SK-N-SH (cell line): Measurements from ENCODE around the gene FMN2. TPM values are rescaled to one million over a fixed set of nuclear protein-coding genes. Genes with fewer than 3 reads are reported as not detected.

ENCODE experiments used
- CTCF ChIA-PET: fragments of 300-600, 350-600 bp; formaldehyde crosslinking; extraction: SDS; loops from one replicate; lab custom pipeline; 2021; lab: Yijun Ruan, JAX
- POLR2A ChIA-PET: fragments of 350-600 bp; sonication (Branson Sonifier 250); formaldehyde crosslinking; extraction: SDS; loops from one replicate; lab custom pipeline; 2020; ENCODE audit warnings: antibody characterized with exemption, inconsistent platforms; lab: Yijun Ruan, JAX
- DNase-seq: peaks from one replicate; pipeline ENCODE4 v3.0.0; 2012
- H2AFZ ChIP-seq: fragments of 200-600 bp; sonication (generic); 2 replicates; pipeline ENCODE4 v1.8.1; 2016; ENCODE audit warnings: antibody characterized with exemption, mild to moderate bottlenecking, low read depth
- H3F3A ChIP-seq: fragments of 200-600 bp; sonication (generic); replicated peaks from 2 replicates; pipeline ENCODE3; 2016; ENCODE audit warnings: antibody characterized with exemption, mild to moderate bottlenecking; ENCODE audit not compliant: insufficient read depth
- H3K27ac ChIP-seq, 2 experiments: fragments of 200-500 bp in 1 of 2; fragments of 200-600 bp in 1 of 2; sonication (Bioruptor generic) in 1 of 2; sonication (generic), shearing (Covaris generic) in 1 of 2; 2 replicates each; pipeline versions ENCODE4 v1.5.1 to v1.6.1; 2014 to 2016; ENCODE audit warnings: low read depth in 2 of 2, inconsistent platforms in 1 of 2, low read length in 1 of 2, mild to moderate bottlenecking in 1 of 2, mixed read lengths in 1 of 2
- H3K27me3 ChIP-seq: fragments of 200-600 bp; sonication (generic), shearing (Covaris generic); 2 replicates; pipeline ENCODE4 v1.6.1; 2016; ENCODE audit warnings: mixed run types; ENCODE audit not compliant: insufficient read depth
- H3K36me3 ChIP-seq, 2 experiments: fragments of 200-500 bp in 1 of 2; fragments of 200-600 bp in 1 of 2; sonication (Bioruptor generic) in 1 of 2; sonication (generic) in 1 of 2; replicated peaks in 1 of 2; 2 replicates each; pipeline versions ENCODE3 to v1.5.1; 2014 to 2016; ENCODE audit warnings: low read length in 1 of 2, mild to moderate bottlenecking in 1 of 2; ENCODE audit not compliant: insufficient read depth in 2 of 2, control insufficient read depth in 1 of 2
- H3K4me1 ChIP-seq, 2 experiments: fragments of 200-500 bp in 1 of 2; fragments of 200-600 bp in 1 of 2; sonication (Bioruptor generic) in 1 of 2; sonication (generic), shearing (Covaris generic) in 1 of 2; 2 replicates each; pipeline versions ENCODE4 v1.5.1 to v1.6.1; 2014 to 2016; ENCODE audit warnings: low read depth in 1 of 2, low read length in 1 of 2, mixed run types in 1 of 2; ENCODE audit not compliant: insufficient read depth in 2 of 2, control insufficient read depth in 1 of 2
- H3K4me2 ChIP-seq: fragments of 200-600 bp; sonication (generic), shearing (Covaris generic); 2 replicates; pipeline ENCODE4 v1.6.1; 2017; ENCODE audit warnings: mixed run types
- H3K4me3 ChIP-seq, 2 experiments: fragments of 200-500 bp in 1 of 2; fragments of 200-600 bp in 1 of 2; sonication (Bioruptor generic) in 1 of 2; sonication (generic), shearing (Covaris generic) in 1 of 2; 2 replicates each; pipeline versions ENCODE4 v1.5.1 to v1.8.1; 2014 to 2016; ENCODE audit warnings: low read depth in 2 of 2, inconsistent platforms in 1 of 2, low read length in 1 of 2, mild to moderate bottlenecking in 1 of 2, mixed read lengths in 1 of 2, moderate library complexity in 1 of 2
- H3K79me2 ChIP-seq: fragments of 200-600 bp; sonication (generic); 2 replicates; pipeline ENCODE4 v1.8.1; 2017; ENCODE audit warnings: mild to moderate bottlenecking; ENCODE audit not compliant: insufficient read depth
- H3K9ac ChIP-seq: fragments of 200-600 bp; sonication (generic); 2 replicates; pipeline ENCODE4 v1.6.1; 2017; ENCODE audit warnings: mixed run types
- H3K9me2 ChIP-seq: fragments of 200-600 bp; sonication (generic); 2 replicates; pipeline ENCODE4 v1.6.1; 2017; ENCODE audit warnings: mixed run types
- H3K9me3 ChIP-seq: fragments of 200-600 bp; sonication (generic); 2 replicates; pipeline ENCODE4 v1.6.1; 2017; ENCODE audit warnings: mixed run types, mild to moderate bottlenecking, moderate library complexity
- H4K20me1 ChIP-seq: fragments of 200-600 bp; sonication (generic); 2 replicates; pipeline ENCODE4 v1.6.1; 2017; ENCODE audit warnings: mild to moderate bottlenecking, mixed run types; ENCODE audit not compliant: insufficient read depth
- CTCF ChIP-seq: fragments of 200-600 bp; sonication (generic); IDR thresholded peaks from 2 replicates; pipeline ENCODE4 v1.6.1; 2017; ENCODE audit warnings: antibody characterized with exemption, mild to moderate bottlenecking, moderate library complexity
- ELF1 ChIP-seq: IDR thresholded peaks from 2 replicates; pipeline ENCODE4 v1.4.0; 2012
- EP300 ChIP-seq, 2 experiments: IDR thresholded peaks; 2 replicates each; pipeline versions ENCODE4 v1.4.0 to v1.6.1; 2012; ENCODE audit warnings: borderline replicate concordance in 1 of 2, low read depth in 1 of 2, low read length in 1 of 2
- FOXJ3 ChIP-seq: sonication (generic); formaldehyde crosslinking; IDR thresholded peaks from 2 replicates; pipeline ENCODE4 v1.5.1; 2020; ENCODE audit warnings: mild to moderate bottlenecking, missing genetic modification reagents
- FOXM1 ChIP-seq: IDR thresholded peaks from 2 replicates; pipeline ENCODE4 v1.4.0; 2012; ENCODE audit warnings: low read depth, mild to moderate bottlenecking
- GABPA ChIP-seq: IDR thresholded peaks from 2 replicates; pipeline ENCODE4 v1.4.0; 2012; ENCODE audit warnings: low read depth, mild to moderate bottlenecking
- GATA2 ChIP-seq: sonication (generic); formaldehyde crosslinking; IDR thresholded peaks from 2 replicates; pipeline ENCODE4 v1.5.0; 2020; ENCODE audit warnings: mild to moderate bottlenecking, missing genetic modification reagents
- JUND ChIP-seq: IDR thresholded peaks from 2 replicates; pipeline ENCODE4 v1.4.0; 2012
- MAX ChIP-seq: IDR thresholded peaks from 2 replicates; pipeline ENCODE4 v1.4.0; 2012; ENCODE audit warnings: low read depth
- MEF2A ChIP-seq: IDR thresholded peaks from 2 replicates; pipeline ENCODE4 v1.4.0; 2012; ENCODE audit warnings: low read depth, borderline replicate concordance
- MXI1 ChIP-seq: IDR thresholded peaks from 2 replicates; pipeline ENCODE4 v1.6.1; 2012; ENCODE audit warnings: mild to moderate bottlenecking, low read depth, low read length, improper control_type of control experiment
- NRF1 ChIP-seq: IDR thresholded peaks from 2 replicates; pipeline ENCODE4 v1.6.1; 2012; ENCODE audit warnings: low read depth, mild to moderate bottlenecking, low read length
- PBX3 ChIP-seq: IDR thresholded peaks from 2 replicates; pipeline ENCODE4; 2012
- POLR2AphosphoS5 ChIP-seq: IDR thresholded peaks from 2 replicates; pipeline ENCODE4 v1.6.1; 2012; ENCODE audit warnings: low read depth, low read length
- RCOR1 ChIP-seq: fragments of 150-350 bp; IDR thresholded peaks from 2 replicates; pipeline ENCODE4 v1.6.1; 2017; ENCODE audit warnings: antibody characterized with exemption, low read length
- RFX5 ChIP-seq: IDR thresholded peaks from 2 replicates; pipeline ENCODE4 v1.6.1; 2012; ENCODE audit warnings: mild to moderate bottlenecking, improper control_type of control experiment, low read length
- RXRA ChIP-seq: IDR thresholded peaks from 2 replicates; pipeline ENCODE4 v1.4.0; 2012; ENCODE audit warnings: low read depth, mild to moderate bottlenecking, borderline replicate concordance
- TCF12 ChIP-seq: IDR thresholded peaks from 2 replicates; pipeline ENCODE4 v1.4.0; 2012
- USF1 ChIP-seq: IDR thresholded peaks from 2 replicates; pipeline ENCODE4 v1.4.0; 2012; ENCODE audit warnings: low read depth, borderline replicate concordance
- USF2 ChIP-seq: fragments of 150-350 bp; IDR thresholded peaks from 2 replicates; pipeline ENCODE4 v1.6.1; 2017; ENCODE audit warnings: antibody characterized with exemption, low read length, low read depth, borderline replicate concordance
- YY1 ChIP-seq: IDR thresholded peaks from 2 replicates; pipeline ENCODE4 v1.4.0; 2012; ENCODE audit warnings: low read depth, mild to moderate bottlenecking
- WGBS: methylation state at CpG from one replicate; pipeline ENCODE4 v1.1.6; 2017; ENCODE audit warnings: low lambda C conversion rate; 5-methylcytosine and 5-hydroxymethylcytosine counted together
- polyA plus RNA-seq, 3 experiments: library from polyadenylated mRNA; depleted of rRNA; stranded (reverse); fragments of >200 nt; gene quantifications; 2 replicates each; pipeline ENCODE4 v1.2.3, GENCODE V29; 2012

The FMN2 gene
- polyA plus RNA-seq, 1 of the 3 experiments (the other 2 are of a cell fraction) = 7.2 TPM

- Histone ChIP-seq H3K4me3 (peak overlapping the region in 1 of 2 experiments; percentile 54; a peak in 2 of 4 replicates), H3K79me2 (peaks cover 60% of the 10 kb centered on the region), H3K36me3 (peaks cover 0 to 24% of the 10 kb centered on the region in 2 experiments), H3K9ac (peak overlapping the region; percentile 78), H3K27me3 (no peaks in the 10 kb centered on the region), H4K20me1 (no peaks in the 10 kb centered on the region), H3K9me2 (no peaks in the 10 kb centered on the region), H3K9me3 (peaks cover 15% of the 10 kb centered on the region; the same call in 1 of the 2 replicates), H3K4me2 (peak overlapping the region; percentile 73), H2AFZ (no peak overlapping the region), H3K4me1 (peaks cover 16 to 39% of the 10 kb centered on the region in 2 experiments), H3F3A (peaks cover 73% of the 10 kb centered on the region), H3K27ac (peak overlapping the region; percentile 64 to 96)
- ChIA-PET CTCF (no interaction called here), POLR2A (no interaction called here)
- TF ChIP-seq ELF1 (no peak), MAX (no peak), EP300 (IDR thresholded peaks at IDR 0.05; ENCODE audit: borderline replicate concordance in 1 of 2, low read depth in 1 of 2, low read length in 1 of 2) (no peak), GABPA (no peak), FOXJ3 (CRISPR knock-in tag) (no peak), YY1 (no peak), RCOR1 (no peak), USF1 (no peak), RFX5 (no peak), PBX3 (no peak)
- WGBS = 100% methylated on average over 6 of the region's 6 CpGs
- no peak for DNase-seq
These were observed 153.9 kb downstream of the FMN2 start for GRCh38 chr1:240245629-240246020.

- Histone ChIP-seq H4K20me1 (no peaks in the 10 kb centered on the region), H3K9me3 (peaks cover 16% of the 10 kb centered on the region; the same call in 1 of the 2 replicates), H3K9me2 (no peaks in the 10 kb centered on the region), H3K36me3 (peaks cover 0 to 36% of the 10 kb centered on the region in 2 experiments), H3K9ac (no peak overlapping the region), H3F3A (peaks cover 67% of the 10 kb centered on the region), H3K4me1 (peaks cover 6 to 27% of the 10 kb centered on the region in 2 experiments), H3K79me2 (peaks cover 83% of the 10 kb centered on the region), H3K27me3 (no peaks in the 10 kb centered on the region), H3K4me2 (no peak overlapping the region), H3K4me3 (no peak overlapping the region), H3K27ac (no peak overlapping the region), H2AFZ (no peak overlapping the region)
- 92% methylated on average over 3 of the region's 3 CpGs for WGBS
- CTCF ChIA-PET = no interaction called here
- DNase-seq = no peak
- no peak for TF ChIP-seq EP300 (IDR thresholded peaks at IDR 0.05; ENCODE audit: borderline replicate concordance in 1 of 2, low read depth in 1 of 2, low read length in 1 of 2)
- no peak for TF ChIP-seq FOXM1
- TF ChIP-seq CTCF = no peak
- no peak for TF ChIP-seq GATA2
- TF ChIP-seq JUND = no peak
- TF ChIP-seq USF2 = no peak
- TF ChIP-seq MAX = no peak
- no peak for TF ChIP-seq POLR2AphosphoS5
- TF ChIP-seq GABPA = no peak
- no peak for TF ChIP-seq MEF2A
- TF ChIP-seq FOXJ3 (CRISPR knock-in tag) = no peak
- no peak for TF ChIP-seq RXRA
- TF ChIP-seq MXI1 = no peak
- TF ChIP-seq RCOR1 = no peak
- TF ChIP-seq PBX3 = no peak
- no peak for TF ChIP-seq TCF12
- no peak for TF ChIP-seq NRF1
- POLR2A ChIA-PET = no interaction called here
These were observed 156.2 kb downstream of the FMN2 start for GRCh38 chr1:240247899-240248298.
